Vagina (tissue), 2 donors: Measurements from ENCODE around the gene LRPPRC.
A peak's percentile ranks its signal among the peaks of the same experiment; 100 is the strongest.

Experiments
- CTCF ChIP-seq, 3 experiments: fragments of 450-650 bp in 2 of 3; fragments of 200-600 bp in 1 of 3; sonication (generic) in 1 of 3; IDR thresholded peaks; one replicate each; pipeline ENCODE4 v1.5.1; 2017 to 2019; ENCODE audit warnings: antibody characterized with exemption in 3 of 3, mild to moderate bottlenecking in 2 of 3, moderate library complexity in 2 of 3
- POLR2A ChIP-seq, 2 donors: fragments of 450-650 bp; IDR thresholded peaks; one replicate each; pipeline ENCODE4 v1.6.1; 2017; ENCODE audit warnings: antibody characterized with exemption in 2 of 2, mild to moderate bottlenecking in 2 of 2, moderate library complexity in 2 of 2
- POLR2AphosphoS5 ChIP-seq, 2 donors: sonication (generic); formaldehyde crosslinking; IDR thresholded peaks; one replicate each; pipeline ENCODE4 v1.9.0; 2017; ENCODE audit warnings: antibody characterized with exemption in 2 of 2, mild to moderate bottlenecking in 2 of 2, low read depth in 1 of 2; ENCODE audit not compliant: insufficient read depth in 1 of 2

- TF ChIP-seq POLR2A (IDR thresholded peaks at IDR 0.05) = no peak
- TF ChIP-seq CTCF (IDR thresholded peaks at IDR 0.05) = peak in 2 of 3 experiments; percentile 59 to 80
- TF ChIP-seq POLR2AphosphoS5 (IDR thresholded peaks at IDR 0.05; ENCODE audit: insufficient read depth in 1 of 2, low read depth in 1 of 2) = peak in 1 of 2 donors; percentile 37
These were observed 48.5 kb upstream of the LRPPRC start for GRCh38 chr2:44044281-44044720.
